K562 (cell line): Measurements from ENCODE around the gene CLASP2. TPM values are rescaled to one million over a fixed set of nuclear protein-coding genes. Genes with fewer than 3 reads are reported as not detected.
A peak's percentile ranks its signal among the peaks of the same experiment; 100 is the strongest.

Experiments used
- CBX5 ChIP-seq: IDR thresholded peaks from 2 replicates; pipeline ENCODE4 v1.6.1; 2014; ENCODE audit warnings: low read depth, borderline replicate concordance
- CBX8 ChIP-seq: fragments of 200-600 bp; sonication (generic); IDR thresholded peaks from 2 replicates; pipeline ENCODE4 v1.6.1; 2012; ENCODE audit warnings: borderline replicate concordance, mixed run types, low read depth, mild to moderate bottlenecking, moderate library complexity, mixed read lengths, low read length, control low read depth, inconsistent platforms; ENCODE audit not compliant: poor library complexity, severe bottlenecking; ENCODE audit errors: extremely low read depth
- E4F1 ChIP-seq: fragments of 250-450 bp; sonication (Bioruptor Pico); IDR thresholded peaks from 2 replicates; pipeline ENCODE4 v1.5.0; 2021; ENCODE audit warnings: mild to moderate bottlenecking, borderline replicate concordance
- ELF2 ChIP-seq: fragments of 250-450 bp; sonication (Bioruptor Pico); IDR thresholded peaks from 2 replicates; pipeline ENCODE4 v1.5.0; 2021; ENCODE audit warnings: mild to moderate bottlenecking
- ELF4 ChIP-seq: fragments of 450-650 bp; formaldehyde crosslinking; IDR thresholded peaks from 2 replicates; pipeline ENCODE4 v1.4.0; 2022; ENCODE audit warnings: missing genetic modification characterization
- EP400 ChIP-seq: fragments of 450-650 bp; IDR thresholded peaks from 2 replicates; pipeline ENCODE4 v1.6.1; 2017; ENCODE audit warnings: antibody characterized with exemption, mild to moderate bottlenecking, moderate library complexity
- GABPB1 ChIP-seq: sonication (generic); formaldehyde crosslinking; IDR thresholded peaks from 2 replicates; pipeline ENCODE4 v1.8.0; 2022; ENCODE audit warnings: mild to moderate bottlenecking, missing genetic modification reagents
- KLF1 ChIP-seq: fragments of 450-650 bp; IDR thresholded peaks from 2 replicates; pipeline ENCODE4 v1.6.1; 2016; ENCODE audit warnings: missing genetic modification characterization, missing compliant biosample characterization
- NBN ChIP-seq: fragments of 450-650 bp; IDR thresholded peaks from 2 replicates; pipeline ENCODE4 v1.6.1; 2016; ENCODE audit warnings: low read depth, mild to moderate bottlenecking
- NONO ChIP-seq, 2 experiments: fragments of 200-400 bp in 1 of 2; fragments of 450-650 bp in 1 of 2; formaldehyde crosslinking in 1 of 2; IDR thresholded peaks; 2 replicates each; pipeline ENCODE4 v1.6.1; 2017; ENCODE audit warnings: low read depth in 2 of 2, mild to moderate bottlenecking in 2 of 2, moderate library complexity in 2 of 2, low read length in 1 of 2
- SMAD4 ChIP-seq: fragments of 250-450 bp; sonication (Bioruptor Pico); conservative IDR thresholded peaks from 2 replicates; pipeline ENCODE4 v1.8.0; 2021; ENCODE audit warnings: inconsistent platforms, mild to moderate bottlenecking, moderate library complexity
- SRF ChIP-seq, 2 experiments: fragments of 250-450, 450-650 bp in 1 of 2; sonication (Bioruptor Pico) in 1 of 2; sonication (generic) in 1 of 2; formaldehyde crosslinking; IDR thresholded peaks; 2 replicates each; pipeline versions ENCODE4 v1.5.0 to v1.5.1; 2020 to 2022; ENCODE audit warnings: mild to moderate bottlenecking in 1 of 2, missing genetic modification reagents in 1 of 2
- STAT6 ChIP-seq: sonication (generic); formaldehyde crosslinking; IDR thresholded peaks from 2 replicates; pipeline ENCODE4 v1.8.1; 2023; ENCODE audit warnings: mild to moderate bottlenecking, missing genetic modification reagents
- TBL1XR1 ChIP-seq, 2 experiments: IDR thresholded peaks; 2 replicates each; pipeline ENCODE4 v1.6.1; 2012; ENCODE audit warnings: improper control_type of control experiment in 2 of 2, low read length in 2 of 2, mild to moderate bottlenecking in 1 of 2
- TFAM ChIP-seq: fragments of 250-450 bp; sonication (Bioruptor Pico); conservative IDR thresholded peaks from 2 replicates; pipeline ENCODE4 v1.5.0; 2021; ENCODE audit warnings: mild to moderate bottlenecking, moderate library complexity
- THRAP3 ChIP-seq: fragments of 450-650 bp; IDR thresholded peaks from 2 replicates; pipeline ENCODE4 v1.6.1; 2016; ENCODE audit warnings: mild to moderate bottlenecking, inconsistent platforms, borderline replicate concordance
- TRIM24 ChIP-seq, 2 experiments: fragments of 450-650 bp; IDR thresholded peaks; 2 replicates each; pipeline ENCODE4 v1.6.1; 2016
- XRCC3 ChIP-seq: fragments of 450-650 bp; IDR thresholded peaks from 2 replicates; pipeline ENCODE4 v1.6.1; 2017; ENCODE audit warnings: mild to moderate bottlenecking, moderate library complexity
- ZNF511 ChIP-seq: sonication (generic); formaldehyde crosslinking; IDR thresholded peaks from 2 replicates; pipeline ENCODE4 v1.8.0; 2022; ENCODE audit warnings: mild to moderate bottlenecking, missing genetic modification reagents
- ZNF592 ChIP-seq: fragments of 450-650 bp; IDR thresholded peaks from 2 replicates; pipeline ENCODE4 v1.6.1; 2017; ENCODE audit warnings: antibody characterized with exemption, mild to moderate bottlenecking
- polyA plus RNA-seq, 8 experiments: library from polyadenylated mRNA; depleted of rRNA in 4 of 8; stranded (reverse) in 5 of 8; unstranded in 3 of 8; fragments of >200 nt; fragmentation: Nextera tagmentation in 2 of 8; fragmentation: Illumina TruSeq in 1 of 8; extraction: Ambion mirVana in 2 of 8; extraction: Trizol in 1 of 8; gene quantifications; 2 replicates each; pipeline versions ENCODE4 v1.2.1 to v1.2.3, GENCODE V29; 2011 to 2014; ENCODE audit warnings: inconsistent platforms in 1 of 8, missing spikeins in 1 of 8
- total RNA-seq, 7 experiments: library from RNA; depleted of rRNA in 6 of 7; stranded (reverse); fragments of >200 nt in 6 of 7; fragmentation: Illumina TruSeq in 2 of 7; extraction: Trizol in 2 of 7; gene quantifications; 2 replicates each; pipeline versions ENCODE4 v1.2.1 to v1.2.3, GENCODE V29; 2011 to 2021; ENCODE audit warnings: low replicate concordance in 1 of 7

CLASP2 gene
- total and polyA plus RNA-seq, 9 of the 15 experiments (the other 6 are each of a cell fraction or from before 2014, with no cell fraction given): 13.5 to 107 (median 71.8) TPM

GRCh38 chr3:33699275-33699674 is 18.8 kb downstream of the CLASP2 start (continued):
- no peak for TF ChIP-seq ELF4
- TF ChIP-seq THRAP3: no peak
- TF ChIP-seq CBX8: no peak
- TF ChIP-seq ELF2 (CRISPR knock-in tag): no peak
- no peak for TF ChIP-seq ZNF592
- TF ChIP-seq NONO (IDR thresholded peaks at IDR 0.05; ENCODE audit: low read depth in 2 of 2, low read length in 1 of 2): no peak
- no peak for TF ChIP-seq STAT6 (CRISPR knock-in tag)
- TF ChIP-seq TBL1XR1 (IDR thresholded peaks at IDR 0.05; ENCODE audit: low read length in 2 of 2): no peak
- peak; percentile 93 for TF ChIP-seq CBX5
- TF ChIP-seq EP400: no peak; the same call in 1 of the 2 replicates
- no peak for TF ChIP-seq SMAD4 (CRISPR knock-in tag)
- peak; percentile 86 for TF ChIP-seq XRCC3
- peak; percentile 73 to 91 for TF ChIP-seq TRIM24 (IDR thresholded peaks at IDR 0.05)
- no peak for TF ChIP-seq TFAM
- no peak for TF ChIP-seq ZNF511 (CRISPR knock-in tag)
- TF ChIP-seq NBN: 0 out of 2 replicates have a peak, but pooled peaks have one; percentile 32
- no peak for TF ChIP-seq GABPB1 (CRISPR knock-in tag)
- TF ChIP-seq SRF (CRISPR knock-in tag; IDR thresholded peaks at IDR 0.05): no peak
- no peak for TF ChIP-seq KLF1 (tag)
- no peak for TF ChIP-seq E4F1
